ENCODE measurements around the gene CDK3.
A peak's percentile ranks its signal among the peaks of the same experiment; 100 is the strongest.

CDK3 gene

GRCh38 chr17:76014100-76014924 is 13.7 kb downstream of the CDK3 start:
- peak; percentile 43 for DNase-seq (ENCODE audit: low spot score)

GRCh38 chr17:76014925-76015261 is 14.2 kb downstream of the CDK3 start:
- DNase-seq (ENCODE audit: low spot score) = no peak

GRCh38 chr17:76017481-76018339 is 17.1 kb downstream of the CDK3 start:
- DNase-seq (ENCODE audit: low spot score) = no peak

- no peak for DNase-seq (ENCODE audit: low spot score)
Measured at GRCh38 chr17:76018340-76018680, 17.7 kb downstream of the CDK3 start.

- no peak for DNase-seq (ENCODE audit: low spot score)
Measured at GRCh38 chr17:76018801-76019200, 18.1 kb downstream of the CDK3 start.

GRCh38 chr17:76019833-76020467 is 19.3 kb downstream of the CDK3 start:
- no peak for DNase-seq (ENCODE audit: low spot score)

- no peak for DNase-seq (ENCODE audit: low spot score)
Measured at GRCh38 chr17:76022285-76022684, 21.6 kb downstream of the CDK3 start.

GRCh38 chr17:76022973-76023899 is 22.6 kb downstream of the CDK3 start:
- DNase-seq (ENCODE audit: low spot score) = no peak

- no peak for DNase-seq (ENCODE audit: low spot score)
Measured at GRCh38 chr17:76023900-76024237, 23.2 kb downstream of the CDK3 start.

- no peak for DNase-seq (ENCODE audit: low spot score)
Measured at GRCh38 chr17:76024353-76024752, 23.7 kb downstream of the CDK3 start.

- no peak for DNase-seq (ENCODE audit: low spot score)
Measured at GRCh38 chr17:76025294-76025693, 24.6 kb downstream of the CDK3 start.

GRCh38 chr17:76026714-76027158 is 26.1 kb downstream of the CDK3 start:
- no peak for DNase-seq (ENCODE audit: low spot score)

- DNase-seq (ENCODE audit: low spot score) = peak; percentile 92
Measured at GRCh38 chr17:76027159-76027839, 26.6 kb downstream of the CDK3 start, which contains the start of gene EVPL. Gene EVPL, minus strand, starts transcription at chr17:76027306. Its CDS starts 108 bp downstream, at chr17:76027198.

GRCh38 chr17:76032073-76032779 is 31.6 kb downstream of the CDK3 start:
- no peak for DNase-seq (ENCODE audit: low spot score)

- no peak for DNase-seq (ENCODE audit: low spot score)
Measured at GRCh38 chr17:76032780-76033108, 32.1 kb downstream of the CDK3 start.

- no peak for DNase-seq (ENCODE audit: low spot score)
Measured at GRCh38 chr17:76033139-76033538, 32.5 kb downstream of the CDK3 start.

- no peak for DNase-seq (ENCODE audit: low spot score)
Measured at GRCh38 chr17:76034428-76035350, 34.0 kb downstream of the CDK3 start.

GRCh38 chr17:76036497-76037261 is 36.0 kb downstream of the CDK3 start:
- DNase-seq (ENCODE audit: low spot score) = no peak

GRCh38 chr17:76038050-76038449 is 37.4 kb downstream of the CDK3 start:
- DNase-seq (ENCODE audit: low spot score) = no peak
